MCF 10A (cell line): ENCODE data around the gene BLM. TPM values are rescaled to one million over a fixed set of nuclear protein-coding genes. Genes with fewer than 3 reads are reported as not detected.

ENCODE experiments used
- BruUV-seq: library from RNA; stranded (reverse); fragments of 400-500 nt; replicated peaks from 2 replicates; lab custom pipeline; 2021; lab: Mats Ljungman, UMichigan
- CTCF ChIA-PET: fragments of 300-600 bp; sonication (Branson Sonifier 250); formaldehyde crosslinking; extraction: SDS; loops from one replicate; lab custom pipeline; 2021; ENCODE audit warnings: antibody characterized with exemption, inconsistent platforms; lab: Yijun Ruan, JAX
- POLR2A ChIA-PET: fragments of 300-600, 350-650 bp; sonication (Branson Sonifier 250); formaldehyde crosslinking; extraction: SDS; loops from one replicate; lab custom pipeline; 2020; ENCODE audit warnings: antibody characterized with exemption, inconsistent platforms; lab: Yijun Ruan, JAX
- DNase-seq: peaks from one replicate; pipeline ENCODE4 v3.0.0-alpha.2; 2018; ENCODE audit not compliant: unreplicated experiment
- H3K27ac Mint-ChIP-seq: one replicate; pipeline ENCODE4 v1.8.0; 2022; ENCODE audit warnings: mild to moderate bottlenecking, low read depth, mixed read lengths; ENCODE audit not compliant: unreplicated experiment
- H3K27me3 Mint-ChIP-seq: one replicate; pipeline ENCODE4 v1.8.0; 2022; ENCODE audit warnings: mixed read lengths; ENCODE audit not compliant: insufficient read depth, unreplicated experiment
- H3K36me3 Mint-ChIP-seq: one replicate; pipeline ENCODE4 v1.8.0; 2022; ENCODE audit warnings: mild to moderate bottlenecking, moderate library complexity, mixed read lengths; ENCODE audit not compliant: insufficient read depth, unreplicated experiment
- H3K4me1 Mint-ChIP-seq: one replicate; pipeline ENCODE4 v1.8.0; 2022; ENCODE audit warnings: mixed read lengths; ENCODE audit not compliant: insufficient read depth, unreplicated experiment
- H3K4me3 Mint-ChIP-seq: one replicate; pipeline ENCODE4 v1.8.0; 2022; ENCODE audit warnings: mild to moderate bottlenecking, moderate library complexity, mixed read lengths; ENCODE audit not compliant: unreplicated experiment
- H3K9me3 Mint-ChIP-seq: one replicate; pipeline ENCODE4 v1.8.0; 2022; ENCODE audit warnings: mixed read lengths; ENCODE audit not compliant: unreplicated experiment
- CTCF ChIP-seq: fragments of 200-600 bp; IDR thresholded peaks from one replicate; pipeline ENCODE4 v1.8.0; 2022; ENCODE audit warnings: antibody characterized with exemption, mild to moderate bottlenecking; ENCODE audit not compliant: unreplicated experiment
- intact Hi-C: fragments of 100-400 bp; cut with micrococcal nuclease; formaldehyde crosslinking; loops from 2 replicates; pipeline ENCODE4 v1.14.1; 2022
- total RNA-seq: library from RNA; stranded (reverse); gene quantifications from 2 replicates; pipeline ENCODE4 v1.2.3, GENCODE V29; 2022

Gene BLM
- total RNA-seq, 1 experiment from 2014 or later: 5.2 TPM

- no peaks in the 10 kb centered on the region for H3K9me3 Mint-ChIP-seq
- no peak for TF ChIP-seq CTCF
- BruUV-seq: no TSS peak
- H3K4me3 Mint-ChIP-seq: no peak overlapping the region
- H3K27me3 Mint-ChIP-seq: peaks cover 10% of the 10 kb centered on the region
- no peaks in the 10 kb centered on the region for H3K36me3 Mint-ChIP-seq
- intact Hi-C loops: loop anchor here (2.0 kb wide), 1 partner anchor 399 kb away; no protein-coding TSS in a partner anchor
- ChIA-PET CTCF (interaction anchor here (0.5 to 2.8 kb wide), 9 partner anchors 12 to 372 kb away, joined by 3 to 15 read pairs (median 3); no protein-coding TSS in a partner anchor), POLR2A (no interaction called here)
- H3K27ac Mint-ChIP-seq: no peak overlapping the region
- no peaks in the 10 kb centered on the region for H3K4me1 Mint-ChIP-seq
- no peak for DNase-seq
Measured at GRCh38 chr15:90691982-90692773, 25.0 kb upstream of the BLM start.

- Mint-ChIP-seq H3K27ac (no peak overlapping the region), H3K4me1 (no peaks in the 10 kb centered on the region), H3K9me3 (no peaks in the 10 kb centered on the region), H3K27me3 (peaks cover 10% of the 10 kb centered on the region), H3K36me3 (no peaks in the 10 kb centered on the region), H3K4me3 (no peak overlapping the region)
- BruUV-seq: no TSS peak
- intact Hi-C loops: no loop called here
- ChIA-PET POLR2A (no interaction called here), CTCF (interaction anchor here (0.5 to 1.9 kb wide), 8 partner anchors 18 to 640 kb away, joined by 3 to 12 read pairs (median 4); no protein-coding TSS in a partner anchor)
- no peak for DNase-seq
- no peak for TF ChIP-seq CTCF
Measured at GRCh38 chr15:90694987-90695386, 22.2 kb upstream of the BLM start.

- no peaks in the 10 kb centered on the region for H3K4me1 Mint-ChIP-seq
- H3K9me3 Mint-ChIP-seq: no peaks in the 10 kb centered on the region
- H3K27me3 Mint-ChIP-seq: peaks cover 10% of the 10 kb centered on the region
- TF ChIP-seq CTCF: no peak
- BruUV-seq: no TSS peak
- intact Hi-C loops: no loop called here
- H3K27ac Mint-ChIP-seq: no peak overlapping the region
- H3K4me3 Mint-ChIP-seq: no peak overlapping the region
- ChIA-PET POLR2A (no interaction called here), CTCF (interaction anchor here (0.5 to 3.0 kb wide), 3 partner anchors 62 to 377 kb away, joined by 3 to 16 read pairs (median 5); no protein-coding TSS in a partner anchor)
- DNase-seq: no peak
- H3K36me3 Mint-ChIP-seq: no peaks in the 10 kb centered on the region
Measured at GRCh38 chr15:90697175-90697574, 20.0 kb upstream of the BLM start.

GRCh38 chr15:90698629-90699028, 18.5 kb upstream of the BLM start:
- Mint-ChIP-seq H3K4me3 (no peak overlapping the region), H3K36me3 (no peaks in the 10 kb centered on the region), H3K27ac (no peak overlapping the region), H3K9me3 (no peaks in the 10 kb centered on the region), H3K4me1 (no peaks in the 10 kb centered on the region), H3K27me3 (peaks cover 10% of the 10 kb centered on the region)
- no peak for TF ChIP-seq CTCF
- BruUV-seq: no TSS peak
- DNase-seq: no peak
- POLR2A ChIA-PET: interaction anchor here (0.7 kb wide), 1 partner anchor 467 kb away, joined by 3 read pairs; no protein-coding TSS in a partner anchor
- intact Hi-C loops: no loop called here
- CTCF ChIA-PET: interaction anchor here (0.7 to 3.0 kb wide), 4 partner anchors 32 to 187 kb away, joined by 3 to 16 read pairs (median 4); no protein-coding TSS in a partner anchor
